GM12865 (cell line): Measurements from ENCODE around the gene SEZ6L.

ENCODE experiments used
- DNase-seq: peaks from one replicate; pipeline ENCODE4 v3.0.0; 2010; ENCODE audit warnings: low read depth
- H3K4me3 ChIP-seq: 2 replicates; pipeline ENCODE4 v1.5.1; 2011; ENCODE audit warnings: mild to moderate bottlenecking, low read depth, low read length, control low read depth
- TF ChIP-seq, protein P1 (sequence below): IDR thresholded peaks from 2 replicates; pipeline ENCODE4 v1.5.1; 2011; ENCODE audit warnings: low read length, control low read depth, low read depth, inconsistent platforms; ENCODE audit not compliant: insufficient read depth; ENCODE audit errors: missing control alignments

The SEZ6L gene

GRCh38 chr22:26383968-26384556 lies 214.8 kb downstream of the SEZ6L start:
- DNase-seq = no peak
- no peak overlapping the region for H3K4me3 ChIP-seq
- TF ChIP-seq, protein P1, sequence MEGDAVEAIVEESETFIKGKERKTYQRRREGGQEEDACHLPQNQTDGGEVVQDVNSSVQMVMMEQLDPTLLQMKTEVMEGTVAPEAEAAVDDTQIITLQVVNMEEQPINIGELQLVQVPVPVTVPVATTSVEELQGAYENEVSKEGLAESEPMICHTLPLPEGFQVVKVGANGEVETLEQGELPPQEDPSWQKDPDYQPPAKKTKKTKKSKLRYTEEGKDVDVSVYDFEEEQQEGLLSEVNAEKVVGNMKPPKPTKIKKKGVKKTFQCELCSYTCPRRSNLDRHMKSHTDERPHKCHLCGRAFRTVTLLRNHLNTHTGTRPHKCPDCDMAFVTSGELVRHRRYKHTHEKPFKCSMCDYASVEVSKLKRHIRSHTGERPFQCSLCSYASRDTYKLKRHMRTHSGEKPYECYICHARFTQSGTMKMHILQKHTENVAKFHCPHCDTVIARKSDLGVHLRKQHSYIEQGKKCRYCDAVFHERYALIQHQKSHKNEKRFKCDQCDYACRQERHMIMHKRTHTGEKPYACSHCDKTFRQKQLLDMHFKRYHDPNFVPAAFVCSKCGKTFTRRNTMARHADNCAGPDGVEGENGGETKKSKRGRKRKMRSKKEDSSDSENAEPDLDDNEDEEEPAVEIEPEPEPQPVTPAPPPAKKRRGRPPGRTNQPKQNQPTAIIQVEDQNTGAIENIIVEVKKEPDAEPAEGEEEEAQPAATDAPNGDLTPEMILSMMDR = no peak

DNA sequence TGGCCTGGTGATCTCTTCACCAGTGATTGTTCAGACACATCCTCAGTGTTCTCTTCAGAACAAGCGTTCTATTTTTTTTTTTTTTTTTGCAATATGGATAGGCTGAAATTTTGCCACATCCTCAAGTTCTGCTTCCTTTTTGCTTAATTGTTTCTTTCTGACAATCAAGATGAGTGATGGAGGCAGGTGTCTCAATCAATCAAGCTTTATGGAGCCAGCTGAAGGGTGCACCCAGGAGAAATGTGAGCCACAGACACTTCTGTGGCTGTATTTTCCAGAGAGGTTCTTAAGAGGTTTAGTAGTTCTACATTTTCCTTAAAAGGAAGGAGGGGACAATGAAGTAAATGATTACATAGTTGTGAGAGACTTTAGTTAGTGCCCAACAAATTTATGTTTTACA lies 215.9 kb downstream of the SEZ6L start:
- no peak for DNase-seq
- no peak overlapping the region for H3K4me3 ChIP-seq
- TF ChIP-seq, protein P1 = no peak

DNA sequence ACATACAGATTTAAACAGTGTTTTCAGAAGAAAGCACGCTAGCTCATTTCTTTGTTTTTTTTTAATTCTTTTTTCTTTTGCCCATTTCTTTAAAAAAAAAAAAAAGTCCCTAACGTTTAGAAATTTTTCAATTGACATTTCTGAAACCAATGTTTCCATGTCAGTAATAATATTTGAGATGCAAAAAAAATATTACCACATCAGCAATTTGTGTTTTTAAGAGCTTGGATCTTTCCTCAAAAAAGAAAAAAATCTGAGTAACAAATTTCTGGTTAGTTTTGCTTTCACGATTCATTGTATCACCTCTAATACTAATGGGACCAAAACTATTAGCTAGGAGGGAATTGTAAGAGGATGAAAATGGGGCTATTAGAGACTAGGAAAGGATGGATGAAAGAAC lies 219.9 kb downstream of the SEZ6L start:
- TF ChIP-seq, protein P1 = no peak
- H3K4me3 ChIP-seq = no peak overlapping the region
- DNase-seq = no peak

- no peak for DNase-seq
- TF ChIP-seq, protein P1 = no peak
- no peak overlapping the region for H3K4me3 ChIP-seq
Observed at GRCh38 chr22:26391091-26391490, 221.8 kb downstream of the SEZ6L start.

- TF ChIP-seq, protein P1 = no peak
- DNase-seq = no peak
- H3K4me3 ChIP-seq = no peak overlapping the region
Observed at GRCh38 chr22:26391623-26392022, 222.4 kb downstream of the SEZ6L start.

DNA sequence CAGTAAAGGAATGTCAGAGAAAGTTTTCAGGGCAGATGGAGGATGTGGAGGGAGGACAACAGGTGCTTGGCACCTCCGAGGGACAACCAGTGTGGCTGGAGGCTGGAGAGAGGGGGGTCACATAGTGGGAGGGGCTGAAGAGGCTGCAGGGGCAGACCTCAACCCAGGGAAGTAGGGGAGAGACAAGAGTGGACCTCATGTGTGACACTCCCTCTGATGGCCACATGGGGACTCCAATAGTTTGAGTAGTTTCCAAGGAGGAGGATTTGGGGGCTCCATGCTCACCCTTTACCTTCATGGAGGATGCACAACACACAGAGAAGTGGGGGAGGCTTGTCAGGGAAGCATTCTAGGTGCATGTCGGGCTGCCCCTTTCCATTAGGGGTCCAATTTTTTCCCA lies 224.7 kb downstream of the SEZ6L start:
- TF ChIP-seq, protein P1 = peak; percentile 18
- DNase-seq = no peak
- H3K4me3 ChIP-seq = no peak overlapping the region

DNA sequence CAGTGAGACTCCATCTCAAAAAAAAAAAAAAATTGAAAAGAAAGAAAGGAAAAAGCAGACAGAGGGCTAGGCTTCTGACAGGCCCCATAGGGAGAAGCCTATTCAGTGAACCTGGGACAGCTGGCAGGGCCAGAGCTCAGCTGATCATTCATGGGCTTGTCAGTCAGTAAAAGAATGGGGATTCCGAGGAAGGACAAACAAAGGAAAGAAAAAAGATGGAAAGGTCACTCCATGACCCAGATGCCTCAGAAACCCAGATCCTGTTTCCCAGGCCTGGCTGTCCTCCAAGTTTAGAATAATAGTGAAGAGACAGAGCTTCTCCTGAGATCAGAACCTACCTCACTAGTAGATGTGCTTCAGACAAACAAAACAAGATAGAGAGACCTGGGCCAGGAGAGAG lies 225.5 kb downstream of the SEZ6L start:
- TF ChIP-seq, protein P1 = no peak
- DNase-seq = no peak

More for the DNA sequence above, 225.5 kb downstream of the SEZ6L start:
- H3K4me3 ChIP-seq = no peak overlapping the region
